Activated gamma-delta T cell treated with Interleukin-2 at 50 U/mL for 16 hours (primary cell): Measurements from ENCODE around the gene STX2.
"Not testable (repeated sequence)": the region's sequence is repeated elsewhere in the genome, so short reads cannot be mapped to it uniquely, and the experiment has no call there.

Source experiments
- DNase-seq: peaks from one replicate; pipeline ENCODE4 v3.0.0-alpha.2; 2020

Gene STX2

GRCh38 chr12:130868412-130868811, 29.4 kb upstream of the STX2 start:
- DNase-seq: no peak

GRCh38 chr12:130863298-130863697, 24.2 kb upstream of the STX2 start:
- no peak for DNase-seq

GRCh38 chr12:130862771-130863170, 23.7 kb upstream of the STX2 start:
- not testable (repeated sequence) for DNase-seq

GRCh38 chr12:130862161-130862560, 23.1 kb upstream of the STX2 start:
- DNase-seq: no peak

GRCh38 chr12:130860311-130860710, 21.3 kb upstream of the STX2 start:
- DNase-seq: no peak

GRCh38 chr12:130859161-130859560, 20.1 kb upstream of the STX2 start:
- no peak for DNase-seq

- no peak for DNase-seq
Observed at GRCh38 chr12:130858084-130858483, 19.0 kb upstream of the STX2 start.

- DNase-seq: no peak
Observed at GRCh38 chr12:130856088-130856487, 17.0 kb upstream of the STX2 start.

- no peak for DNase-seq
Observed at GRCh38 chr12:130850418-130851021, 11.5 kb upstream of the STX2 start.

GRCh38 chr12:130849561-130850417, 10.7 kb upstream of the STX2 start:
- DNase-seq: no peak

- not testable (repeated sequence) for DNase-seq
Observed at GRCh38 chr12:130848785-130849305, 9.8 kb upstream of the STX2 start.

GRCh38 chr12:130848105-130848504, 9.1 kb upstream of the STX2 start:
- DNase-seq: not testable (repeated sequence)

GRCh38 chr12:130847112-130847511, 8.1 kb upstream of the STX2 start:
- no peak for DNase-seq

GRCh38 chr12:130846369-130846768, 7.3 kb upstream of the STX2 start:
- no peak for DNase-seq

- DNase-seq: no peak
Observed at GRCh38 chr12:130839770-130840404, 837 bp upstream of the STX2 start.

- DNase-seq: peak; percentile 22
Observed at GRCh38 chr12:130838284-130838950, 633 bp downstream of the STX2 start.

GRCh38 chr12:130835436-130835835, 3.6 kb downstream of the STX2 start:
- DNase-seq: no peak

GRCh38 chr12:130835011-130835410, 4.0 kb downstream of the STX2 start:
- no peak for DNase-seq

- DNase-seq: no peak
Observed at GRCh38 chr12:130832561-130833209, 6.4 kb downstream of the STX2 start.

GRCh38 chr12:130831876-130832405, 7.1 kb downstream of the STX2 start:
- DNase-seq: no peak

- DNase-seq: no peak
Observed at GRCh38 chr12:130831246-130831645, 7.8 kb downstream of the STX2 start.

GRCh38 chr12:130830246-130830551, 8.9 kb downstream of the STX2 start:
- no peak for DNase-seq
